Neural progenitor cell (in vitro differentiated cells): Measurements from ENCODE around the gene SPATA6L.

ENCODE experiments used
- CTCF ChIP-seq: fragments of 200-600 bp; sonication (generic); IDR thresholded peaks from 2 replicates; pipeline ENCODE4 v1.5.1; 2017; ENCODE audit warnings: antibody characterized with exemption, mild to moderate bottlenecking
- EZH2 ChIP-seq: fragments of 200-600 bp; sonication (generic); IDR thresholded peaks from 2 replicates; pipeline ENCODE4 v1.6.1; 2017; ENCODE audit warnings: antibody characterized with exemption, mild to moderate bottlenecking, moderate library complexity
- EZH2phosphoT487 ChIP-seq: fragments of 200-600 bp; sonication (generic); IDR thresholded peaks from 2 replicates; pipeline ENCODE4 v1.6.1; 2017; ENCODE audit warnings: antibody characterized with exemption

GRCh38 chr9:4615778-4616177, 50.5 kb downstream of the SPATA6L start:
- TF ChIP-seq CTCF (no peak), EZH2 (no peak), EZH2phosphoT487 (no peak)
